Activated naive CD8-positive, alpha-beta T cell treated with anti-CD3 and anti-CD28 coated beads, Interleukin-2, amount 50 U/mL, for 16 hours (primary cell): ENCODE data around the gene GOLGA6L24.
"Not testable (repeated sequence)": the region's sequence is repeated elsewhere in the genome, so short reads cannot be mapped to it uniquely, and the experiment has no call there.

Experiments
- DNase-seq: peaks from one replicate; pipeline ENCODE4 v3.0.0-alpha.2; 2020; ENCODE audit warnings: low read depth, low spot score

The GOLGA6L24 gene, protein sequence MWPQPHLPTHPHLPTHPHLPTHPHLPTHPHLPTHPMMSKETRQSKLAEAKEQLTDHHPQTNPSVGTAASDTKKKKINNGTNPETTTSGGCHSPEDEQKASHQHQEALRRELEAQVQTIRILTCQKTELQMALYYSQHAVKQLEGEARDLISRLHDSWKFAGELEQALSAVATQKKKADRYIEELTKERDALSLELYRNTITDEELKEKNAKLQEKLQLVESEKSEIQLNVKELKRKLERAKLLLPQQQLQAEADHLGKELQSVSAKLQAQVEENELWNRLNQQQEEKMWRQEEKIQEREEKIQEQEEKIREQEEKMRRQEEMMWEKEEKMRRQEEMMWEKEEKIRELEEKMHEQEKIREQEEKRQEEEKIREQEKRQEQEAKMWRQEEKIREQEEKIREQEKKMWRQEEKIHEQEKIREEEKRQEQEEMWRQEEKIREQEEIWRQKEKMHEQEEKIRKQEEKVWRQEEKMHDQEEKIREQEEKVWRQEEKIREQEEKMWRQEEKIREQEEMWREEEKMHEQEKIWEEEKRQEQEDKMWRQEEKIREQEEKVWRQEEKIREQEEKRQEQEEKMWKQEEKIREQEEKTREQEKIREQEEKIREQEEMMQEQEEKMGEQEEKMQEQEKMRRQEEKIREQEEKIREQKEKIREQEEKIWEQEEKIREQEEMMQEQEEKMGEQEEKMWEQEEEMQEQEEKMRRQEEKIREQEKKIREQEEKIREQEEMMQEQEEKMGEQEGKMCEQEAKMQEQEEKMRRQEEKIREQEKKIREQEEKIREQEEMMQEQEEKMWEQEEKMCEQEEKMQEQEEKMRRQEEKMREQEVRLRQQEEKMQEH

DNA sequence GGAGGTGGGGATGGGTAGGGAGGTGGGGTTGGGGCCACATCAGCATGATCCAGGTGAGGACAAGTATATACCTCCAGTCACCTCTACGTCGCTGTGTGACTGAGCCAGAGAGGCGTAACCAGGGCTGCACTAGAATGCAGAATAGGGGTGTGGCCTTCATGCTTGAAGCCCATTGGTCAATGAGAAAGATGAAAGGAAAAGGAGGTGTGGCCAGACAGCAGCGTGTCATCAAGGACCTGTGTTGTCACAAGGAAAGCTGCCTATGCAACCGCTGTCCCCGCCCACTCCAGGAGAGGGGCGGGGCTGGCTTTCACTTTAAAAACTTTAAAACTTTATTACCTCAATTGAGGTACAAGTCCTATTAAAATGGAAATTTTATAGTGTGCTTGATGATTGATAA lies at the start of gene GOLGA6L24:
Gene GOLGA6L24, minus strand, starts transcription at position 101 of the 400 bp plus-strand sequence. Its CDS starts 61 bp downstream, at position 40.
- DNase-seq, result not testable (repeated sequence)

- DNase-seq, result not testable (repeated sequence)
Measured at GRCh38 chr15:28402774-28403435, 45.0 kb upstream of the GOLGA6L24 start.

DNA sequence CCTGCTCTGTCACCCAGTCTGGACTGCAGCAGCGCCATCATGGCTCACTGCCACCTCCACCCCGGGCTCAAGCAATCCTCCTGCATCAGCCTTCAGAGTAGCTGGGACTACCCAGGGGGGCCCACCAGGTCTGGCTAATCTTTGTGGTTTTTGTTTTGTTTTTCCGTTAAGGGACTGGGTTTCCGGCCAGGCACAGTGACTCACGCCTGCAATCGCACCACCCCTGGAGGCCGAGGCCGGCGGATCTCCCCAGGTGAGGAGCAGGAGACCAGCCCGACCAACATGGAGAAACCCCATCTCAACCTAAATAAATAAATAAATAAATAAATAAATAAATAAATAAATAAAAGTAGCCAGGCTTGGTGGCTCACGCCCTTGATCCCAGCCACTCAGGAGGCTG lies 38.1 kb upstream of the GOLGA6L24 start:
- not testable (repeated sequence) for DNase-seq

DNA sequence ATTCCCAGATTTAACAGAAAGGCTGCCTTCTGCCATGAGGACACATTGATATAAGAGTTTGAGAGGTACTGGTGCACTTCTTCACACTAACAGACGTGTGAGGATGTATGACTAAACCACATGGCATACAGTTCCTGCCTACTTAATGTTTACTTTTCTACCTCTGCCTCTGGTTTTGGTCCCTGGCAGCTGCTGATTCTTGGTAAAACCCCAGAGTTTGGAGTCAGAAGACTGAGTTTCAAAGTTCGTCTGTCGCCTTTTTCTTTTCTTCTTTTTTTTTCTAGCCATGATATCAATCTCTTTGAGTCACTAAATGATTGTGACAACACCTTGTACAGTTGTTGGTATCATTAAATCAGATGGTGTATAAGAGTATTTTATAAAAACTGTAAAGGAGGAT lies 22.2 kb upstream of the GOLGA6L24 start:
- DNase-seq, result not testable (repeated sequence)

GRCh38 chr15:28378364-28378763 lies 20.5 kb upstream of the GOLGA6L24 start, which contains the start of gene GOLGA8F:
GOLGA8F (plus strand) TSS chr15:28378664; CDS start chr15:28378762, 98 bp downstream.
- not testable (repeated sequence) for DNase-seq

DNA sequence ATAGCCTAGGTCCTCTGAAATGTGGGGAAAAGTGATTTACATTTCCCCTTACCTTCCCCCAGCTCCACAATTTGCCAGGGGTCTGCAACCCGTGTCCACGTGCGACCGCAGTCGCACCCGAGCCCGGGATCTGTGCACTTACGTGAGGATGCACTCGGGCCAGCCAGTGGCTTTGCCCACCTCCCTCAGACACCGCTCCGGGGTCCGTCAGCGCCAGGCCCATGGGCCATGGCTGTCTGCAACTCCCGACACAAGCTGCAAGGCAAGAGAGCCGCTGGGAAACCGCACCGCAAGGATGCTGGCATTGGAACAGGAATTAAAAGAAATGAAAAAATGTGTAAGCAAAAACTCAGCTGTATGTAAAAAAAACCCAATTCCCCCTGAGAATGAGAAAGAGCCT lies 7.6 kb upstream of the GOLGA6L24 start:
- DNase-seq, result not testable (repeated sequence)

DNA sequence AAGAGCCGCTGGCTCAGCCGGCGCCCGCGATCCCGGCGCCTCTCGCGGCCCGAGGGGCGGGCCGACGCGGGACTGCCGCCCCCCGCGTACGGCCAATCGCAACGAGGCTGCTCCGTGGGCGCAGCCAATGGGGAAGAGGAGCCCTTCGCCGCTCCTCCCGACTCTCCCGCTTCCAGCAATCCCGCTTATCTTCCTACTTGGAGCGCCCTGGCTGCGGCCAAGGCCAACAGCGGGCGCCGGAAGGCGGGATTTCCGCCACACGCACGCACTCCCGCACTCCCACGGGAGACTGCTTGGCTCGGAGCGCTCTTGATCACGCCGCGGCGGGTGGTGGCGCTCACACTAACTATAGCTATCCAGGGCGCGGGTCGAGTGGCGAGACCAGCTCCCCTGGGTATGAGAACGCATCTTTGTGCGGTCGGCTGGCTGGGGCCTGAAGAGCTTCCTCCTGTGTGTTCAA lies 35.7 kb downstream of the GOLGA6L24 start, which contains the start of gene HERC2:
Gene HERC2, minus strand, starts transcription at position 51 of the 460 bp plus-strand sequence. CDS start 746 bp downstream, outside the sequence.
- DNase-seq, result not testable (repeated sequence)

DNA sequence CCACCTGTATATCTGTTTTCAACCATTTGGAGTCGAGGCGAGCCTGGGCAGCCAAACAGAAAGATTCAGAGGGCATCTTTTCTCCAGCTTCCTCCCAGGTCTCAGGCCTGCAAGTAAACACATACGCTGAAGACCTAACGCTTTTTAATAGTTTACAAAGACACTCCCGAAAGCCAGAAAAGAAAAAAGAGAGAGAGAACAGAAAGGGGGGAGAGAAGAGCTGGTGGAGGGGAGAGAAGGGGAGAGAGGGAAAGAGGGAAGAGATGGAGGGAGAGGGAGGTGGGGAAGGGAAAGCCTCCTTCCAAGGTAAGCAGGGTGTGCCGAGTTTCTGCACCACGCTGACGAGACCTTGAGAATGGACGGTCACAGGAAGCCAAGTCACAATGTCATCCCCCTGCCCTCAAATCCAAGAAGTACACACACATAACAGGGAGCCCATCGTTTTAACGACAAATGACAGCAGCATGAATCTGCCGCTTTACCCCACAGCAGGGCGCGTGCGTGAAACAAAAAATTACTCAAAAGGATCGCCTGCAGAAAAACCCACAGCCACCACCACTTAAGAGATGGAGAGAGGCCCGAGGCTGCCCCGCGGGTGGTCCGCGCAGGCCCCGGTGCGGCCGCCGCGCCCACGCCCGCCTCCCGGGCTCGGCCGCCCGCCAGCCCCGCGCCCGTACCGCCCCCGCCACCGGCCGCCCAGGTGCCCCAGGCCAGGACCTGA lies 36.4 kb downstream of the GOLGA6L24 start:
- DNase-seq, result not testable (repeated sequence)

DNA sequence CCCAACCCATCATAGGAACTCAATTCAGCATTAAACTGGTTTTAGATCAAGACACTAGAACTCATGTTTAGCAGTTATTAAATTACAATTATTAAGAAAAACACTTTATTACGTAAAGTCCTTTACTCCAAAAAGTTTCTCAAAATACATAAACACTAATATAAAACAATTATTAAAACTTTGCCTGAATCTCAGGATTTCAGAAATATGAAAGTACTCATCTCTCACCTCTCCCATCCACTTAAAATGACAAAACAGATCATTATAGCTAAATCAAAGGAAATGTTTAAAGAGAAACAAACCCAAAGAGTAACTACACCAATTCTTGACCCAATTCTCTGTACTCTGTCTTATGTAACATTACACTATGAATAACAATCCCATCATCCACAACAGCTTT lies 38.2 kb downstream of the GOLGA6L24 start:
- DNase-seq, result not testable (repeated sequence)

GRCh38 chr15:28318828-28319227 lies 39.1 kb downstream of the GOLGA6L24 start:
- not testable (repeated sequence) for DNase-seq

GRCh38 chr15:28318122-28318521 lies 39.8 kb downstream of the GOLGA6L24 start:
- DNase-seq, result not testable (repeated sequence)

DNA sequence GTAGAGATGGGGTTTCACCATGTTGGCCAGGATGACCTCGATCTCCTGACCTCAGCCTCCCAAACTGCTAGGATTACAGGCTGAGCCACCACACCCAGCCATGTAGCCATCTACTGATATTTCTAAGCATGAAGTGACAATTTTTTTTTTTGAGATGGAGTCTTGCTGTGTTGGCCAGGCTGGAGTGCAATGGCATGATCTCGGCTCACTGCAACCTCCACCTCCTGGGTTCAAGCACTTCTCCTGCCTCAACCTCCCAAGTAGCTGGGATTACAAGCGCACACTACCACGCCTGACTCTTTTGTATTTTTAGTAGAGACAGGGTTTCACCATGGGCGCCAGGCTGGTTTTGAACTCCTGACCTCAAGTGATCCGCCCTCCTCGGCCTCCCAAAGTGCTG lies 40.9 kb downstream of the GOLGA6L24 start:
- not testable (repeated sequence) for DNase-seq

- not testable (repeated sequence) for DNase-seq
Measured at GRCh38 chr15:28310454-28310853, 47.4 kb downstream of the GOLGA6L24 start.

DNA sequence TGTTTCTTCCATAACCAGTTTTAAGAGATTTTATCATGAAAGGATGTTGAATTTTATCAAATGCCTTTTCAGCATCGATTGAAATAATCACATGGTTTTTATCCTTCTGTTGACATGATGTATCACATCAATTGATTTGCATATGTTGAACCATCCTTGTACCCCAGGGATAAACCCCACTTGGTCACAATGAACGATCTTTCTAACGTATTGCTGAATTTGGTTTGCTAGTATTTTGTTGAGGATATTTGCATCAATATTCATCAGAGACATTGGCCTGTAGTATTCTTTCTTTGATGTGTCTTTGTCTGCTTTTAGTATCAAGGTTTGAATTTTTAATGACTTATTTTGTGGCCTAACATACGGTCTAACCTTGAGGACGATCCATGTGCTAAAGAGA lies 49.2 kb downstream of the GOLGA6L24 start:
- not testable (repeated sequence) for DNase-seq
